Large intestine (tissue), 3 donors: ENCODE data around the gene GNL2. TPM values are rescaled to one million over a fixed set of nuclear protein-coding genes. Genes with fewer than 3 reads are reported as not detected.
"Not testable (repeated sequence)": the region's sequence is repeated elsewhere in the genome, so short reads cannot be mapped to it uniquely, and the experiment has no call there.

ENCODE experiments used
- DNase-seq, 2 donors: peaks; one replicate each; pipeline versions ENCODE4 v3.0.0 to v3.0.0-alpha.2; 2013
- H3K27ac ChIP-seq: one replicate; pipeline ENCODE4 v1.5.1; 2013; ENCODE audit warnings: low read length
- H3K27me3 ChIP-seq: 2 replicates; pipeline ENCODE4 v1.6.1; 2013; ENCODE audit warnings: low read length; ENCODE audit not compliant: control insufficient read depth, insufficient read depth
- H3K36me3 ChIP-seq: 2 replicates; pipeline ENCODE4 v1.6.1; 2013; ENCODE audit warnings: low read length; ENCODE audit not compliant: control insufficient read depth, insufficient read depth
- H3K4me1 ChIP-seq: one replicate; pipeline ENCODE4 v1.6.1; 2013; ENCODE audit warnings: low read length; ENCODE audit not compliant: control insufficient read depth, insufficient read depth
- H3K4me3 ChIP-seq: one replicate; pipeline ENCODE4 v1.5.1; 2013; ENCODE audit warnings: low read length
- H3K9me3 ChIP-seq: one replicate; pipeline ENCODE4 v1.6.1; 2013; ENCODE audit warnings: mild to moderate bottlenecking, low read depth, low read length, moderate library complexity; ENCODE audit not compliant: control insufficient read depth
- WGBS: methylation state at CpG from one replicate; pipeline ENCODE4 v1.1.5; 2013; ENCODE audit warnings: low lambda C conversion rate; ENCODE audit not compliant: insufficient coverage; 5-methylcytosine and 5-hydroxymethylcytosine counted together
- polyA plus RNA-seq: library from polyadenylated mRNA; unstranded; fragments of 120-200 nt; gene quantifications from one replicate; pipeline ENCODE4 v1.2.1, GENCODE V29; 2013

GNL2 gene
- polyA plus RNA-seq, 1 donor: 56.9 TPM

DNA sequence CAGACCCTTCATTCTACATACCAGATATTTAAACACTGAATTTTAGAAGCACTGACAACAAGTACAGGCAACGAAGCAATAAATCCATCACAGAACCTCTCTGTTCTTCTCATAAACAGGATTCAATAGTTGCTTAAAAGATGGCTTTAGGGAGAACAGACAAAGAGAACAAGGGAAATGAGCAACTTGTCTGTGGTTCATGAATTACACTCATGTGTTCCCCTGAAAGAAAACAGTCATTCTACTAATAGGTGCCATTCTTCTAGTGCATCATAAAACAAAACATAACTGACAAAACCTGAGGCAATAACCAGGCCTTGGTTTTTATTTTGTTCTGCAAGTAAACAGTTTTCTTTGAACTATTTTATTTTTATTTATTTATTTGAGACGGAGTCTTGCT, 6.8 kb downstream of the GNL2 start:
- WGBS: no CpG with 5 or more reads among the region's 2 CpGs
- no peak overlapping the region for H3K4me3 ChIP-seq

DNA sequence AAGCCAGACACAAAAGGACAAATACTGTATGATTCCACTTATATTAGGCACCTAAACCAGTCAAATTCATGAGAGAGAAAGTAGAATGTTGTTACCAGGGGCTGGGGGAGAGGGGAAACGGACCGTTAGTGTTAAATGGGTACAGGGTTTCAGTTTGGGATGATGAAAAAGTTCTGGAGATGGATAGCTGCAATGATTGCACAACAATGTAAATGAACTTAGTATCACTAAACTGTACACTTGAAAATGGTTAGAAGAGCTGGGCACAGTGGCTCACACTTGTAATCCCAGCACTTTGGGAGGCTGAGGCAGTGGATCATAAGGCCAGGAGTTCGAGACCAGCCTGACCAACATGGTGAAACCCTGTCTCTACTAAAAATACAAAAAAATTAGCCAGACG, 11.2 kb downstream of the GNL2 start:
- not testable (repeated sequence) for H3K4me1 ChIP-seq, DNase-seq, H3K27me3 ChIP-seq, H3K9me3 ChIP-seq, H3K27ac ChIP-seq, H3K4me3 ChIP-seq
- no CpG with 5 or more reads among the region's 4 CpGs for WGBS
- H3K36me3 ChIP-seq: peaks cover 72% of the 10 kb centered on the region

More for the DNA sequence above, 6.8 kb downstream of the GNL2 start:
- H3K9me3 ChIP-seq: no peaks in the 10 kb centered on the region
- DNase-seq: no peak
- H3K36me3 ChIP-seq: peaks cover 69% of the 10 kb centered on the region
- H3K4me1 ChIP-seq: no peaks in the 10 kb centered on the region
- no peak overlapping the region for H3K27ac ChIP-seq
- H3K27me3 ChIP-seq: no peaks in the 10 kb centered on the region

DNA sequence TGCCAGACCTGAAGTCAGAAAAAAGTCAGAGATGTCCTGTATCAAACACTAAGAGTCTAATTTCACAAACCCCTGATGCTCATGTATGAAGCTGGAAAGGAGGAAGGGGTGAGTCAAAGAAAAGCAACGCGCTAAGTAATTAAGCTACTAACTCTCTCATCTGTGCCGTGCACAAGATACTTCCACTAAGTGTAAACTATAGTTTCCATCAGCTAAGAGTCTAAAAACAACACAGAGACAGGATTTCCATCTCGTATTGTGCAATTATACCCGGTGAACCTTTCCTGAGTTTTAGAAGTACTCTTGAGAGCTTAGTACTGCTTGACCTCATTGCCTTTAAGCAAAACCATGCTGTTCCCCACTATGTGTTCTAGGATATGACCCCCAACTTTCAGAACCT, 20.0 kb downstream of the GNL2 start:
- peaks cover 80% of the 10 kb centered on the region for H3K36me3 ChIP-seq
- no peak overlapping the region for H3K4me3 ChIP-seq
- H3K27ac ChIP-seq: no peak overlapping the region
- no peaks in the 10 kb centered on the region for H3K27me3 ChIP-seq
- no peaks in the 10 kb centered on the region for H3K4me1 ChIP-seq
- WGBS: 100% methylated on average over 2 of the region's 5 CpGs
- no peaks in the 10 kb centered on the region for H3K9me3 ChIP-seq
- DNase-seq: no peak

DNA sequence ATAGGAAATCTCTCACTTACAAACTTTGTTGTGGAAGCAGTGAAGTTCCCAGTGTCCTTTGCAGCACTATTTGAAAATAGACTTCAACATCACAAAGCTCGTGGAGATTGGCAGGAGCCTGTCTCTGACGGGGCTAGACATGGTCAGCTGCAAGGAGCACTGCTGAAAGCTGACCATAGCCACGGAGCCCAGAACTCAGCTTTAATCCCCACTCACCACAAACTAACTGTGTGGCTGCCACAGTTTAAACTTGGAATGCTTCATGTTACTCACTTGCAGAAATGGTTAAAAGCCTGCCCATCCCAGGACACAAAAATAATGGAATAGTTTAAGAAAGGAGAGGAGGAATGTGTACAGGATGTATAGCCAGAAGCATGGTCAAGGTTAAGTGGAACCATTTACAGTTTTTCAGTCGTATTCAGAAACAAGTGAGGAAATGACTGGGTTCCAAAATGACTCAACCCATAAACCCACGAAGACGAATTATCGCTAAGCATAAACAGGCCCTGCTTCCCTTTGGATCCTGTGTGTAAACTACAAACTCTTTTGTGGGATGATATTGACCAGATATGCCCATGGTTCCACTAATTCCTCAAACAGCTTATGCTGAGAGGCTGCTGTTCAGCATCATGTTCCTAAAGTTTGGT, 20.8 kb downstream of the GNL2 start:
- Histone ChIP-seq H3K4me3 (no peak overlapping the region), H3K27me3 (no peaks in the 10 kb centered on the region), H3K9me3 (no peaks in the 10 kb centered on the region), H3K36me3 (peaks cover 77% of the 10 kb centered on the region), H3K4me1 (no peaks in the 10 kb centered on the region), H3K27ac (no peak overlapping the region)
- WGBS: no CpG with 5 or more reads among the region's 7 CpGs
- DNase-seq: no peak

DNA sequence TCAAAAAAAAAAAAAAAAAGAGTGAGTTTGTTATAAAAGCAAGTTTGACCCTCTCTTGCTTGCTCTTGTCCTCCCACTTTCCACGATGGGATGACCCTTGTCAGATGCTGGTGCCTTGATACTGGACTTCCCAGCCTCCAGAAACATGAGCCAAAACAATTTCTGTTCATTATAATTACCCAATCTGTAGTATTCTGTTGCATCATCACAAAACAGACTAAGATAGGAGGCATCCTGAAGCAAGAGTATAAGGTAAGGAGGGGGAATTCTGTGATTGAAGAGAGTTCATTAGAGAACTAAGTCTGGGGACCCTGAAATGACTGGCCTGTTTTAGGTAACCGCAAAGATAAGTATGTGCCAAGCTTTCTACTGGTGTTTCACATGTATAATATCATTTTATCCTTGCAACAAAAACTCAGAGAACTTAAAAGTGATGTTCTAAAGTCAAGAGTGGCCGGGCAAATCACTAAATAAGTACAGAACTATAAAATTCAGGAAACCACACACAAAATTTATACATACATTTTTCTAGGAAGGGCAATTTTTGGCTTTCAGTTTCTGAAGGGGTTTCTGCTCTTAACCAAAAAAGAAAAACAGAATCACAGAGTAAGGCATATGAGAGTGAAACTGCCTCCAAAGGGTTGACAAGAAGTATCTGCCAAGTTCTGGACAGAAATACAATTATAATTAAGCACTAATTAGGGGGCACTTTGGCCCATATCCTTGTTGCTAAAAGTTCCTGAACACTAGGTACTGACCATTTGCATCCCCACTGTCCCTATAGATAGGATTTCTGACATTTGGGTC, 25.0 kb downstream of the GNL2 start:
- H3K36me3 ChIP-seq: peaks cover 95% of the 10 kb centered on the region
- WGBS: 100% methylated on average over 3 of the region's 3 CpGs

DNA sequence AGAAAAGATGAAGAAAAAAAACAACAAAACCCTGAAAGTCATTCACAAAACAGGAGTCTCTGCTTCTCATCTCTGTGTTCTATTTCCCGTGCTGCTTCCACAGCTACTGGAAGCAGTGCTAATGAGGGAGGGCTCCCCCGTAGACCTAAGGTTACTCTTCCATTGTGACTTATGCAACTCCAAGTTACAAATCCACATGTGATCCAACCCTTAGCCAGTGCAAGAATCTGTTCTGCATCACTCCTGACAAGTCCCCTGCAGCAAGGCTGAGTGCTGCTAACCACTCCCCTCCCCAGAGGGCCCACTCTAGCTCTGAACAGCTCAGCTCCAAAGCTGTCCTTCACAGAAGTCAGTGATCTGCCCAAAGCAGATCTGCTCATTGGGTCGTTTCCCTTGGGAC, 28.7 kb downstream of the GNL2 start:
- no CpG with 5 or more reads among the region's 3 CpGs for WGBS

More for the DNA sequence above, 25.0 kb downstream of the GNL2 start:
- Histone ChIP-seq H3K27ac (no peak overlapping the region), H3K4me1 (no peaks in the 10 kb centered on the region), H3K27me3 (no peaks in the 10 kb centered on the region), H3K9me3 (no peaks in the 10 kb centered on the region), H3K4me3 (no peak overlapping the region)
- DNase-seq: no peak

DNA sequence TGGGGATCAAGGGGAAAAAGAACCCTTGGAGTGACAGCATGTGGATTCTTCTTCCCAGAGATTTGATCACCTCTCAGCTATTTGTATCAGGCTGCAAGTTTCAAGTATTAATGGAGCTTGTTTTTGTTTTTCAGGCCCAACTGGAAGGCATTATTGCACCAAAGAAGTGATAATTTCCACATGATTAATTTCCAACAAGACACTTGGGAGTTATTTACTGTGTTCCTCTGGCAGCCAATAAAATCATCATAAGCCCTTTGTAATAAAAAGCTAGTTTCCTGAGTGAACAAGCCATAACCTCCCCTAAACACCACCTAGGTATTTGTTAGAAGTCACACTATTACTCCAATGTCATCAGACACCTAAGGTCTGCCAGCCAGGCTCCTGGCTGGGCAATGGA, 30.8 kb downstream of the GNL2 start:
- no peak overlapping the region for H3K4me3 ChIP-seq
- no peaks in the 10 kb centered on the region for H3K9me3 ChIP-seq
- H3K4me1 ChIP-seq: peaks cover 6% of the 10 kb centered on the region
- no peaks in the 10 kb centered on the region for H3K27me3 ChIP-seq
- peaks cover 67% of the 10 kb centered on the region for H3K36me3 ChIP-seq
- DNase-seq: no peak
- no peak overlapping the region for H3K27ac ChIP-seq

More for the DNA sequence above, 28.7 kb downstream of the GNL2 start:
- Histone ChIP-seq H3K36me3 (peaks cover 80% of the 10 kb centered on the region), H3K9me3 (no peaks in the 10 kb centered on the region), H3K27ac (no peak overlapping the region), H3K4me3 (no peak overlapping the region), H3K27me3 (no peaks in the 10 kb centered on the region), H3K4me1 (no peaks in the 10 kb centered on the region)
- no peak for DNase-seq

DNA sequence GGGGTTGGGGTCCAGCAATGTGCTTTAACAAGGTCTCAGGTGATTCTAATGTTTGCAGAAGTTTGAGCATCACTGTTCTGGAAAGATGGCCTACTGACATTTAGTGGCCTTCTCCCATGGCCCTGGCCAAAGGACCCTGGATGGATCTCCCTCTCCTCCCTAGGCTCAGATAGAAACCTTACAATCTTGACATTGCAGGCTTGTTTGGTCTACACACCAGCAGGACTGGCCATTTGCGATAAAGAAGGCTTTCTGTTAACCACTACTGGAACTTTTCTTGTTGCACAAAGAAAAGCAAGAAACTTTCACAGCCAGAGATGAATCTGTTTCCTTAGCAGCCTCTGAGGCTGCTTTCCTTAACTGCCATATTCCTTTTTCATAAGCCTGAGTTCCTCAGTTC, 32.8 kb downstream of the GNL2 start:
- H3K27me3 ChIP-seq: no peaks in the 10 kb centered on the region
- H3K27ac ChIP-seq: no peak overlapping the region
- H3K4me1 ChIP-seq: peaks cover 12% of the 10 kb centered on the region
- no peak for DNase-seq
- WGBS: 100% methylated on average over 1 of the region's 1 CpG
- H3K9me3 ChIP-seq: no peaks in the 10 kb centered on the region
- H3K4me3 ChIP-seq: no peak overlapping the region
- H3K36me3 ChIP-seq: peaks cover 51% of the 10 kb centered on the region

DNA sequence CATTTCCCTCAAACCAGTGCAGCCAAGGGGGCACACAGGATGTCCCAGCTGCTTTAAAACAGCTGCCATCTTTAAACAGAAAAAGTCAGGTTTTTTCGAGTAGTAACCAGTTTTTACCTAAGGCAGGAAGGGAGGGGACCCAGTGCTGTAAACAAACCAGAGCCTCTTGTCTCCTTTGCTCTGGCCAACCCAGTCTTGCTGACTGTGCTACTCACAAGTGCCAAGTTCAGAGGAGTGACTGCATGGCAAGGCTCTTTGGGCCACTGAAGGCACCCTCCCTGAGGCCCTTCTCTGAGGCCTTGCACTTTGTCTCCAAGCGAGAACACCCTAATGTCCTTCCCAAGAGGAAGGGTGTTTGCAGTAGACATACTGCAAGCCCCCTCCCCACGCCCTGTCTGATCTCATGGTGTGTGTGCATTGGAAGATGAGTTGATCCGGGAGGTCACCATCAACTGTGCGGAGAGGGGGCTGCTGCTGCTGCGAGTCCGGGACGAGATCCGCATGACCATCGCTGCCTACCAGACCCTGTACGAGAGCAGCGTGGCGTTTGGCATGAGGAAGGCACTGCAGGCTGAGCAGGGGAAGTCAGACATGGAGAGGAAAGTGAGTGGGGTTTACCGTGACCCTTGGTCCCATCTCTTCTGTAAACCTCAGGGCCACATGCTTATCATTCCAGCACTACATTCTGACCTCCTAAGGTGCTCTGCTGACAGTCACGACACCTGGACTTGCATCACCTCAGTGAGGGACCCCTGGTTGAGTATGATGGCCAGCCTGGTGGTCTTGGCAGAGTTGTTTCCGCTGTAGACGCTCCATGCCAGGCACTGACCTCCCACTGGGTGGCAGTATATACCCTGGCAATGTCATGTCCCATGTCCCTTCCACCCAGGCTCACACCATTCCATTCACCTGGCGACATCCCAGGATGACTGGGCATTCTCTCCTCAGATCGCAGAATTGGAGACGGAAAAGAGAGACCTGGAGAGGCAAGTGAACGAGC, 34.3 kb downstream of the GNL2 start:
- Histone ChIP-seq H3K9me3 (no peaks in the 10 kb centered on the region), H3K27ac (peak overlapping the region; percentile 67), H3K4me3 (no peak overlapping the region), H3K4me1 (peaks cover 23% of the 10 kb centered on the region), H3K27me3 (no peaks in the 10 kb centered on the region), H3K36me3 (peaks cover 36% of the 10 kb centered on the region)
- peak; percentile 24 to 44 for DNase-seq
- WGBS: 95% methylated on average over 3 of the region's 21 CpGs
